ENCODE data around the gene PON2. TPM values are rescaled to one million over a fixed set of nuclear protein-coding genes. Genes with fewer than 3 reads are reported as not detected.

The PON2 gene
- polyA plus RNA-seq, 1 of the 3 experiments (the other 2 are of a cell fraction) = 125 TPM

- Histone ChIP-seq H3K79me2 (ENCODE audit: insufficient read depth) (no peaks in the 10 kb centered on the region), H3K4me3 (ENCODE audit: low read depth in 2 of 2, low read length in 1 of 2) (no peak within 1 kb of the TSS; a peak in 1 of 4 replicates), H3K9me2 (no peaks in the 10 kb centered on the region), H3K4me2 (no peak within 1 kb of the TSS), H3K4me1 (ENCODE audit: control insufficient read depth in 1 of 2, insufficient read depth in 2 of 2, low read depth in 1 of 2, low read length in 1 of 2) (no peaks in the 10 kb centered on the region), H3K27ac (ENCODE audit: low read depth in 2 of 2, low read length in 1 of 2) (no peak within 1 kb of the TSS), H2AFZ (ENCODE audit: low read depth) (no peak within 1 kb of the TSS), H3K36me3 (replicated peaks in 1 of 2; ENCODE audit: control insufficient read depth in 1 of 2, insufficient read depth in 2 of 2, low read length in 1 of 2) (no peaks in the 10 kb centered on the region), H3K27me3 (ENCODE audit: insufficient read depth) (no peaks in the 10 kb centered on the region), H3K9me3 (no peaks in the 10 kb centered on the region), H4K20me1 (ENCODE audit: insufficient read depth) (no peaks in the 10 kb centered on the region), H3F3A (replicated peaks; ENCODE audit: insufficient read depth) (no peaks in the 10 kb centered on the region), H3K9ac (no peak within 1 kb of the TSS)
- 33% methylated on average over 52 of the region's 68 CpGs for WGBS (ENCODE audit: low lambda C conversion rate)
- DNase-seq = no peak
- ChIA-PET POLR2A (no interaction called here), CTCF (interaction anchor here (0.9 to 1.3 kb wide), 4 partner anchors 11 to 294 kb away, joined by 3 to 4 read pairs (median 3); no protein-coding TSS in a partner anchor)
- TF ChIP-seq POLR2AphosphoS5 (IDR thresholded peaks at IDR 0.05; ENCODE audit: low read depth, low read length) (no peak), CHD2 (IDR thresholded peaks at IDR 0.05; ENCODE audit: low read length, partially characterized antibody) (no peak), USF2 (IDR thresholded peaks at IDR 0.05; ENCODE audit: borderline replicate concordance, low read depth, low read length) (no peak), FOXJ3 (CRISPR knock-in tag; IDR thresholded peaks at IDR 0.05) (no peak), RCOR1 (IDR thresholded peaks at IDR 0.05; ENCODE audit: low read length) (no peak), GATA2 (CRISPR knock-in tag; IDR thresholded peaks at IDR 0.05) (no peak), MAX (IDR thresholded peaks at IDR 0.05; ENCODE audit: low read depth) (no peak), ELF1 (IDR thresholded peaks at IDR 0.05) (no peak), YY1 (IDR thresholded peaks at IDR 0.05; ENCODE audit: low read depth) (no peak), SIN3A (IDR thresholded peaks at IDR 0.05; ENCODE audit: borderline replicate concordance, low read depth, low read length) (no peak)
- TF ChIP-seq, protein P1, sequence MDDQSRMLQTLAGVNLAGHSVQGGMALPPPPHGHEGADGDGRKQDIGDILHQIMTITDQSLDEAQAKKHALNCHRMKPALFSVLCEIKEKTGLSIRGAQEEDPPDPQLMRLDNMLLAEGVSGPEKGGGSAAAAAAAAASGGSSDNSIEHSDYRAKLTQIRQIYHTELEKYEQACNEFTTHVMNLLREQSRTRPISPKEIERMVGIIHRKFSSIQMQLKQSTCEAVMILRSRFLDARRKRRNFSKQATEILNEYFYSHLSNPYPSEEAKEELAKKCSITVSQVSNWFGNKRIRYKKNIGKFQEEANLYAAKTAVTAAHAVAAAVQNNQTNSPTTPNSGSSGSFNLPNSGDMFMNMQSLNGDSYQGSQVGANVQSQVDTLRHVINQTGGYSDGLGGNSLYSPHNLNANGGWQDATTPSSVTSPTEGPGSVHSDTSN (IDR thresholded peaks at IDR 0.05) = no peak
- TF ChIP-seq, protein P2, sequence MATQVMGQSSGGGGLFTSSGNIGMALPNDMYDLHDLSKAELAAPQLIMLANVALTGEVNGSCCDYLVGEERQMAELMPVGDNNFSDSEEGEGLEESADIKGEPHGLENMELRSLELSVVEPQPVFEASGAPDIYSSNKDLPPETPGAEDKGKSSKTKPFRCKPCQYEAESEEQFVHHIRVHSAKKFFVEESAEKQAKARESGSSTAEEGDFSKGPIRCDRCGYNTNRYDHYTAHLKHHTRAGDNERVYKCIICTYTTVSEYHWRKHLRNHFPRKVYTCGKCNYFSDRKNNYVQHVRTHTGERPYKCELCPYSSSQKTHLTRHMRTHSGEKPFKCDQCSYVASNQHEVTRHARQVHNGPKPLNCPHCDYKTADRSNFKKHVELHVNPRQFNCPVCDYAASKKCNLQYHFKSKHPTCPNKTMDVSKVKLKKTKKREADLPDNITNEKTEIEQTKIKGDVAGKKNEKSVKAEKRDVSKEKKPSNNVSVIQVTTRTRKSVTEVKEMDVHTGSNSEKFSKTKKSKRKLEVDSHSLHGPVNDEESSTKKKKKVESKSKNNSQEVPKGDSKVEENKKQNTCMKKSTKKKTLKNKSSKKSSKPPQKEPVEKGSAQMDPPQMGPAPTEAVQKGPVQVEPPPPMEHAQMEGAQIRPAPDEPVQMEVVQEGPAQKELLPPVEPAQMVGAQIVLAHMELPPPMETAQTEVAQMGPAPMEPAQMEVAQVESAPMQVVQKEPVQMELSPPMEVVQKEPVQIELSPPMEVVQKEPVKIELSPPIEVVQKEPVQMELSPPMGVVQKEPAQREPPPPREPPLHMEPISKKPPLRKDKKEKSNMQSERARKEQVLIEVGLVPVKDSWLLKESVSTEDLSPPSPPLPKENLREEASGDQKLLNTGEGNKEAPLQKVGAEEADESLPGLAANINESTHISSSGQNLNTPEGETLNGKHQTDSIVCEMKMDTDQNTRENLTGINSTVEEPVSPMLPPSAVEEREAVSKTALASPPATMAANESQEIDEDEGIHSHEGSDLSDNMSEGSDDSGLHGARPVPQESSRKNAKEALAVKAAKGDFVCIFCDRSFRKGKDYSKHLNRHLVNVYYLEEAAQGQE (IDR thresholded peaks at IDR 0.05; ENCODE audit: low read depth, low read length) = no peak
Observed at GRCh38 chr7:95396136-95397032, 38.4 kb downstream of the PON2 start, which contains the start of gene PON3. Gene PON3, minus strand, starts transcription at chr7:95396375. Its CDS starts 25 bp downstream, at chr7:95396350.
